ENCODE measurements around the gene TRAPPC3L. TPM values are rescaled to one million over a fixed set of nuclear protein-coding genes. Genes with fewer than 3 reads are reported as not detected.

Gene TRAPPC3L
- total RNA-seq, 1 experiment from 2014 or later, result not detected

DNA sequence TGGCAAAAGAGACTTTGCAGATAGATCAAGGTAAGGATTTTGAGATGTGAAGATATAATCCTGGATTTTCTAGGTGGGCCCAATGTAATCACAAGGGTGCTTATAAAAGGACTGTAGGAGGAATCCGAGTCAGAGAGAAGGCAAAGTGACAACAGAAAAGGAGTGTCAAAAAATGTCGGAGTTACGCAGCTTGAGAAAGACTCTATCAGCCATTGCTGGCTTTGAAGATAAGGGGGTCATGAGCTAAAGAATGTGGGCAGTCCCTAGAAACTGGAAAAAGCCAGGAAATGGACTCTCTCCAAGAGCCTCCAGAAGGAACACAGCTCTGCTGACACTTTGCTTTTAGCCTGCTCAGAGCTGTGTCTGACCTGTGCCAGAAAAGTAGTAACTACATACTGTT, 17.1 kb upstream of the TRAPPC3L start:
- Histone ChIP-seq H3K56ac (ENCODE audit: insufficient read length, low read depth, low read length) (no peak overlapping the region), H3K9me3 (ENCODE audit: control insufficient read depth, low read depth, low read length) (no peaks in the 10 kb centered on the region), H3K23me2 (ENCODE audit: insufficient read length, low read depth, low read length, poor library complexity, severe bottlenecking) (no peaks in the 10 kb centered on the region), H2AK5ac (ENCODE audit: insufficient read length, low read length) (no peak overlapping the region), H3K27ac (ENCODE audit: insufficient read length, low read depth, low read length) (no peak overlapping the region), H4K91ac (ENCODE audit: insufficient read length, low read depth, low read length) (no peak overlapping the region), H2BK5ac (ENCODE audit: insufficient read length, low read length) (no peak overlapping the region), H3K18ac (ENCODE audit: insufficient read length, low read depth, low read length) (no peak overlapping the region), H2AFZ (ENCODE audit: low read length) (no peak overlapping the region), H4K5ac (ENCODE audit: insufficient read length, low read depth, low read length) (no peak overlapping the region), H4K20me1 (ENCODE audit: control insufficient read depth, insufficient read depth, insufficient read length) (no peaks in the 10 kb centered on the region), H3K4ac (ENCODE audit: low read depth, low read length) (no peak overlapping the region), H3T11ph (ENCODE audit: low read length) (no peak overlapping the region), H2BK12ac (ENCODE audit: insufficient read length, low read depth, low read length) (no peak overlapping the region), H2BK15ac (ENCODE audit: low read depth, low read length) (no peak overlapping the region), H3K4me1 (ENCODE audit: insufficient read depth, low read length) (no peaks in the 10 kb centered on the region), H3K4me2 (ENCODE audit: insufficient read depth, insufficient read length, low read length) (no peak overlapping the region), H4K8ac (replicated peaks; ENCODE audit: insufficient read length, low read depth, low read length) (no peak overlapping the region), H2BK20ac (ENCODE audit: low read depth, low read length, poor library complexity, severe bottlenecking) (no peak overlapping the region), H3K27me3 (ENCODE audit: insufficient read depth, low read length) (no peaks in the 10 kb centered on the region), H3K14ac (ENCODE audit: insufficient read depth, low read length) (no peak overlapping the region), H3K79me1 (ENCODE audit: insufficient read depth, low read depth, low read length, poor library complexity, severe bottlenecking) (no peaks in the 10 kb centered on the region), H3K9ac (ENCODE audit: extremely low read depth, insufficient read length, low read length) (no peak overlapping the region), H2BK120ac (ENCODE audit: low read depth, low read length, poor library complexity, severe bottlenecking) (no peak overlapping the region), H3K23ac (ENCODE audit: insufficient read length, low read depth, low read length) (no peak overlapping the region), H3K79me2 (ENCODE audit: insufficient read depth, low read length) (no peaks in the 10 kb centered on the region)
- H3K27me3 Mint-ChIP-seq (ENCODE audit: low read depth), result peaks cover 9% of the 10 kb centered on the region
- no peak overlapping the region for H3K4me3 Mint-ChIP-seq
- no peak overlapping the region for H3K27ac Mint-ChIP-seq
- no peak for DNase-seq
- TF ChIP-seq, protein P1, sequence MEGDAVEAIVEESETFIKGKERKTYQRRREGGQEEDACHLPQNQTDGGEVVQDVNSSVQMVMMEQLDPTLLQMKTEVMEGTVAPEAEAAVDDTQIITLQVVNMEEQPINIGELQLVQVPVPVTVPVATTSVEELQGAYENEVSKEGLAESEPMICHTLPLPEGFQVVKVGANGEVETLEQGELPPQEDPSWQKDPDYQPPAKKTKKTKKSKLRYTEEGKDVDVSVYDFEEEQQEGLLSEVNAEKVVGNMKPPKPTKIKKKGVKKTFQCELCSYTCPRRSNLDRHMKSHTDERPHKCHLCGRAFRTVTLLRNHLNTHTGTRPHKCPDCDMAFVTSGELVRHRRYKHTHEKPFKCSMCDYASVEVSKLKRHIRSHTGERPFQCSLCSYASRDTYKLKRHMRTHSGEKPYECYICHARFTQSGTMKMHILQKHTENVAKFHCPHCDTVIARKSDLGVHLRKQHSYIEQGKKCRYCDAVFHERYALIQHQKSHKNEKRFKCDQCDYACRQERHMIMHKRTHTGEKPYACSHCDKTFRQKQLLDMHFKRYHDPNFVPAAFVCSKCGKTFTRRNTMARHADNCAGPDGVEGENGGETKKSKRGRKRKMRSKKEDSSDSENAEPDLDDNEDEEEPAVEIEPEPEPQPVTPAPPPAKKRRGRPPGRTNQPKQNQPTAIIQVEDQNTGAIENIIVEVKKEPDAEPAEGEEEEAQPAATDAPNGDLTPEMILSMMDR (conservative IDR thresholded peaks at IDR 0.05), result no peak
- no peaks in the 10 kb centered on the region for H3K36me3 Mint-ChIP-seq (ENCODE audit: insufficient read depth in 1 of 3, low read depth in 3 of 3)
- H3K4me1 Mint-ChIP-seq, result peaks cover 3% of the 10 kb centered on the region in 2 experiments; a peak in 2 of 4 replicates
- no peaks in the 10 kb centered on the region for H3K9me3 Mint-ChIP-seq
- no CpG with 5 or more reads among the region's 3 CpGs for WGBS (ENCODE audit: extremely low coverage, insufficient read length, low lambda C conversion rate)

All from H9 (cell line).